Kidney capillary endothelial cell (primary cell): ENCODE data around the gene OSGIN1.
A peak's percentile ranks its signal among the peaks of the same experiment; 100 is the strongest.

Source experiments
- DNase-seq: peaks from one replicate; pipeline ENCODE4 v3.0.0-alpha.2; 2018; ENCODE audit warnings: low spot score

The OSGIN1 gene

DNA sequence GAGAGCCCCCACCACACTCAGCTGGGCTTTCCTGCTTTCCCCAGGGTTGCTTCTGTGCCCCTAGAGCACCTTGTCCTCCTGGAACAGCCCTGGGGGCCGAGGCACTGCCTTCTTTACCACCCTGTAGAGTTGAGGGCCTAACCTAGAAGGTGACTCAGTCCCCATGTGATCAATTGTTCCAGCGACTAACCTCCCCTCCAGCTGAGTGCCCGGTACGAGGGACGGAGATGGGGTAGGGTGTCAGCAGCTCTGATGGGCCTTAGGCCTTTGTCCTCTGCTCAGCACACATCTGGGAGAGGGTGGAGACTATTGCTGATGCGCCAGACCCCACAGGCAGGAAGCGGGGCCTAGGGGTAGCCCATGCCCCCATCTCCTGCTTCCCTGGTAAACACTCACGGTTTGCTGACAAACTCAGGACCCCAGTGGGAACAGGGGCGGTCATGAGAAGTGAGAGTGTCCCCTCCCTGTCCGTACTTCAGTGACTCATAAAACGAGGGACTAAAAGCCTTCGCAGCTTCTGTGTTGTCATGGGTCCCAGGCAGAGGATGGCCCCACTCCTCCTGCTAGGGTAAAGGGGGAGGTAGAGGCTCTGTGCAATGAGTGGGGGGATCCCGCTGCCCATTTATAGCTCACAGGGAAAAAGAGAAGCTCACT is 48.1 kb downstream of the OSGIN1 start:
- no peak for DNase-seq

DNA sequence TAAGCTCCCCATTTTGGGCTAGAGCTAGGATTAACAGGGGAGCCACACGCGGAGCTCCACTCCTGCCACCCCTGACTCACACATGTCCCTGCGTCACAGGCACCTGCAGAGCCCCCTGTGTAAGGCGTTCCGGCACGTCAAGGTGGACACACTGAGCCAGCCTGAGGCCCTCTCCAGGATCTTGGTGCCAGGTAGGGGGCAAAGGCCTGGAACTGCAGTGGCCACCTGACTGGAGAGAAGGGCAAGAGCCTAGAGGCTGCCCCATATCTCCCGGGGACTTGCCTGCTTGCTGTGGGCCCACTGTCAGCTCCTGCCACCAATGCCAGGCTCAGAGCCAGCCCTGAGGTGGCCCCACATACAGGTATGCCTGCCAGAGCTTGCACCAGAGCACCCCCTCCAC is 48.7 kb downstream of the OSGIN1 start:
- DNase-seq = no peak

DNA sequence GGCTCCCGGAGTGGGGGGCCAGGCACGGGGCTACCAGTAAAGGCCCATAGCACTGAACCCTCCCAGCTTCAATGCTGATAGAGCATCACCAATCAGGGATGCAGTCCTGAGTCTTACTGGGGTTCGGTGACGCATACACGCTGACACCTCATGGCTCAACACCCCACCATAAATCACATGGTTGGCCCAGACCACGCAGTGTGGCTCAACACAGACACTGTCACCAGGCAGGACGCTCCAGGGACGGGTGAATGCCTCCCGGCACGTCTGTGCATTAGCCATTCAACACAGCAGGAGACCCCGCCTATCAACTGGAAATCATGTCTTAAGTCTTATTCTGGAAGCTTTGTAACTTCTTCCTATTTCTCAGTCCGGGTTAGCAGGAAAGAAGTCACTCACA is 50.0 kb downstream of the OSGIN1 start:
- no peak for DNase-seq

DNA sequence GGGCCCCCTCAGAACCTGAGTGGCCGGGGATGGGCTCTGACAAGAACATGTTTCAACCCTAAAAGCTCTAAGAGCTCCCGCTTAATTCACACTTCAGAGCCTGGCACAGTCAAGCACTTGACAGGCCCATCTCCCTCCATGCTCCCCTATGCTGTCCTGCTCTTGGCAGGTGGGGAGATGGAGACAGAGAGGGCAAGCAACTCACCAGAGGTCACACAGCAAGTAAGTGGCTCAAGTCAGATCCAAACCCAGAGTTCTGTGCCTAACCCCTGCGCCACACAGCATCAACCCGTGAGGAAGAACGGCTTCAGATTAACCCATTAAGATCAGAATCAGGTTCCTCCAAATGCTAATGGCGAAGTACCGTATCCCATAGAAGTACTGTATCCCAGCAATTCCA is 51.4 kb downstream of the OSGIN1 start:
- DNase-seq = no peak

DNA sequence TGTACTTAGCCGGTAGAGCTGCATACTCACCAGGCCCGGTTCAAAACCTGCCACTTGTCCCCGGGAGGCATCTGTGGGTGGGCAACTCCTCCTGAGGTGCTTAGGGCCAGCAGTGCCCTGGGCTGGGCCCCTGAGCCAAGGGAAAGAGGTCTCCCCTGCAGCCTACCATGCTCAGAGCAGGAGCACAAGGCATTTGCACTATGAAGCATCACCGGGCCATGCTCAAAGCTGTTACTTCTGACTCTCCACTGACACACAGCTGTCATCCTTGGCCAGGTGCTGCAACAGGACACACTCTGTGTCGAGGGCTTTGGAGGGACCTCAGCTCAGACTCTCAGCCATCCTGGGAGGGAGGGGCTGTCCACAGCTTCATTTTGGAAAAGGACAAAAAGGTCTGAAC is 52.4 kb downstream of the OSGIN1 start:
- DNase-seq = no peak

DNA sequence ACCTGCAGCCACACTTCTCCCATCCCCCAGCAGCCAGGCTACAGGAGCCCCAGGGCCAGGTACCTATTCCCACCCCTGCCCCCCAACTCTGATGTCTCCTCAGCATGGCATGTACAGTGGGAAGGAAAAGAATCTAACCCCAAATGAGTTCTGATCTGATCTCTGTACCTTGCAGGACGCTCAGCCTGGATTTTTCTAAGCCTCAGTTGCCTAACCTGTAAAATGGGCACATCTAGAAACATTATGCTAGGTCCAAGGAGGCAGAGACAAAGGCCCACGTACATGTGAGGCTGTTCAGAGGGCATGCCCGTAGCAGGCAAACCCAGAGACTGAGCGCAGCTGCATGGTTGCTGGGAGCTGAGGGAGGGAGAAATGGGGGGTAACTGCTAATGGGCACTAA is 54.5 kb downstream of the OSGIN1 start:
- DNase-seq = no peak

DNA sequence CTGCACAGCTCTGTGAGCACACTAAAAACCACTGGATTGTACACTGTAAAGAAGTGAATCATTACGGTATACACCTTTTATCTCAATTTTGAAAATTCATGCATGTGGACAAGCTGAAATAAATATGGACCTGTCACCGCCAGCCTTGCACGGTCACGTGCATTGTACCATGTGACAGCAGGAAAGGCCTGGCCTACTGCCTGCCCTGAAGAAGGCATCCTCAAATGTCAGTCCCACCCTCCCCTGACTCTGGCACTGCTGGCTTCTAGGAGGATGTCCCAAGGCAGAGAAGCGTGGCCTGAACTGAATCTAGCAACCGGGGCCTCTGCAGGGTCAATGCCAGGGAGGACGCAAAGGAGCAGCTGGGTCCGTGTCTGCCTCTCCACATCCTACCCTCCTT is 54.9 kb downstream of the OSGIN1 start:
- no peak for DNase-seq

DNA sequence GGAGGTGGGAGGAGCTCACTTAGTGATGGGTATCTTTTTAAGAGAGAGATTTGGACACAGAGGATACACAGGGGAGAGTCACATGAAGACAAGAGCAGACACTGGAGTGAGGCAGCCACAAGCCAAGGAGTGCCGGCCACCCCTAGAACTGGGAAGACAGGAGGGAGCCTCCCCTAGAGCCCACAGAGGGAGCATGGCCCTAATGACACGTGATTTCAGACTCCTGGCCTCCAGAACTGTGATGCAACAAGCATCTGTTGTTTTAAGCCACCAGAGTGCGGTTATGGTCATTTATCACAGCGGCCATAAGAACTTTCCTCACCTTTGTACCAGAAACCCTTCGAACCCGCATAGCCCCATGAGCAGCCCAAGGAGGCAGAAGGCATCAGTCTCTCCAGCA is 56.2 kb downstream of the OSGIN1 start:
- no peak for DNase-seq

DNA sequence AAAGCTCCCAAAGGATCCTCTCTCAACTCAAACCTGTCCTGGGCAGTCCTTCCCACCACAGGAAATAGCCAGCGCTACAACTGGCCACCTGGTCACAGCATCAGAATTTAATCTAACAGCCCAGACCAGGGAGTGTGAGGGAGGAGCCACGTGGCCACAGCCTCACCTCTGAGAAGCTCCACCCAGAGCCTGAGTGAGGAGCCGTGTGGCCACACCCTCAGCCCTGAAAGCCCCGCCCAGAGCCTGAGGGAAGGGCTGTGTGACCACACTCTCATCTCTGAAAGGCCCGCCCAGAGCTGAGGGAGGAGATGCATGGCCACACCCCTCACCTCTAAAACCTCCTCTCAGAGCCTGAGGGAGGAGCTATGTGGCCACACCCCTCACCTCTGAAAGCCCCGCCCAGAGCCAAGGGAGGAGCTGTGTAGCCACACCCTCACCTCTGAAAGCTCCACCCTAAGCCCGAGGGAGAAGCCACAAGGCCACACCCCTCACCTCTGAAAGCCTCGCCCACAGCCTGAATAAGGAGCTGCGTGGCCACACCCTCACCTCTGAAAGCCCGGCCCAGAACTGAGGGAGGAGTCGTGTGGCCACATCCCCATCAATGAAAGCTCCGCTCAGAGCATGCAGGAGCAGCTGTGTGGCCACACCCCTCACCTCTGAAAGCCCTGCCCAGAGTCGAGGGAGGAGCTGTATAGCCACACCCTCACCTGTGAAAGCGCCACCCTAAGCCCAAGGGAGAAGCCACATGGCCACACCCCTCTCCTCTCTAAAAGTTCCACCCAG is 60.9 kb downstream of the OSGIN1 start:
- DNase-seq = peak; percentile 8

DNA sequence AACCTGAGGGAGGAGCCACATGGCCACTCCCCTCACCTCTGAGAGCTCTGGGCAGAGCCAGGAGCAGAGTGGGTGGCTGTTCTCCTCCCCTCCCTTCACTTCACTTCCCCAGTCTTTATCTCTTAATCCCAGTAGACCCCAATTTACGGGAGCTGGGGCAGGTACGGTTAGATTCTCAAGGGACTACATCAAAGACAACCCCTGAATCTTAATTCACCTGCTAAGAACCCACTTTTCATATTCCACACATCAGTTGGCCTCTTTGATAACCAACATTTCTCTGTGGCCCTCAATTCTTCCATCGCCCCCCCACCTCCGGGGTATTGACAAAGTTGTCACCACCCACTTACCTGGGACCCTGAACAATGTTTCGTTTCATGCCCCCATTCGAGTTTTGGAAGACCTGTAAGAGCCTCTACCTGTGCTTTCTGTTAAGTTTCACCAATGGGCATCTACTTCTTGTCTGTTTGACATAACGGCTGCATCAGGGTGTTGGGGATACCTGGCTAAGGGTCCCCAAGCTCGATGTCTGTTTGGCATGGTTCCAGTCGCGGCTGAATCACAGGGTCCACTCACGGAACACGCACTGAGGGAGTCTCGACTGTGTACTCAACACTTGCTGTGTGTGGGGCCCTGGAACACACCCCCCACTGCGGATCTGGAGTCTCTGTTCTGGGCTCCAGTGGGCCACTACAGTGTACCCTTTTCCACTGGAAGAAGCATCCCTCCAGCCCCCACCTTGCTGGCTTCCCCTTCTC is 61.7 kb downstream of the OSGIN1 start:
- no peak for DNase-seq

DNA sequence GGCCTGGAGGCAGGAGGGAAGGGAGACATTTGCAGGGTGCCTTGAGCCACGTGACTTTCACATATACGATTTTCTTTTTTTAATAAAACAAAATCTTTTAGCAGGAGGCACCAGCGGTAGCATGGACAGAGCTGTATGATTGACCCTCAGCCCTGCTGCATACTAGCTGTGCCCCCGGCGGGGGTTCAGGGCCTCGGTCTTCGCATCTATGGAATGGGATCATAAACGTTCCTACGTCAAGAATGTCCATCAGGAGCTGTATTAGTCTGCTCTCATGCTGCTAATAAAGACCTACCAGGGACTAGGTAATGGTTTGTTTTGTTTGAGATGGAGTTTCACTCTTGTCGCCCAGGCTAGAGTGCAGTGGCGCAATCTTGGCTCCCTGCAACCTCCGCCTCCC is 62.4 kb downstream of the OSGIN1 start:
- DNase-seq = no peak
